GM23248 (cell line): ENCODE data around the gene CDH6.

Experiments
- EZH2 ChIP-seq: fragments of 200-600 bp; sonication (generic); IDR thresholded peaks from 2 replicates; pipeline ENCODE4 v1.6.1; 2018; ENCODE audit warnings: antibody characterized with exemption, mild to moderate bottlenecking; ENCODE audit not compliant: insufficient read depth, poor library complexity, severe bottlenecking
- EZH2phosphoT487 ChIP-seq: fragments of 200-600 bp; sonication (generic); IDR thresholded peaks from 2 replicates; pipeline ENCODE4 v1.6.1; 2018; ENCODE audit warnings: antibody characterized with exemption, moderate library complexity, mild to moderate bottlenecking, low read depth; ENCODE audit not compliant: insufficient read depth

DNA sequence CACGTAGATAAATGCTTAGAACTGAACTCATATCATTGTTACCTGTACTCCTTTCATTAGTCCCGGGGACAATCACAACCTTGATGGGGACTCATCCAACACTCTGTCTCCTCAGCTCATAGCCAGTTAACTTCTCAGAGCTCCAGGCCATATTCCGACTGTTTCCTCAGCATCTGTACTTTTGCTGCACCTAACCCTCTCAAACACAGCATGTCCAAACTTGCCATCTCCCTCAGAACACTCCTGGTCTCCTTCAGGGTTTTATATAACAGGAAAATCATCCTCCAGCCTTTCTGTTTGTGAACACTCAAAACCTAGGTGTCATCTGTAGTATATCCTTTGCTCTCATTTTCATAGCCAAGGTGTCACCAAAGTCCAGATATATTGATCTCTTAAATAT is 150.5 kb downstream of the CDH6 start:
- TF ChIP-seq EZH2phosphoT487 (no peak), EZH2 (no peak)
